ENCODE measurements around the gene TBC1D22B. TPM values are rescaled to one million over a fixed set of nuclear protein-coding genes. Genes with fewer than 3 reads are reported as not detected.
A peak's percentile ranks its signal among the peaks of the same experiment; 100 is the strongest.

Gene TBC1D22B
- total and polyA plus RNA-seq, 9 of the 15 experiments (the other 6 are each of a cell fraction or from before 2014, with no cell fraction given), result 4.8 to 24.2 (median 13.5) TPM

DNA sequence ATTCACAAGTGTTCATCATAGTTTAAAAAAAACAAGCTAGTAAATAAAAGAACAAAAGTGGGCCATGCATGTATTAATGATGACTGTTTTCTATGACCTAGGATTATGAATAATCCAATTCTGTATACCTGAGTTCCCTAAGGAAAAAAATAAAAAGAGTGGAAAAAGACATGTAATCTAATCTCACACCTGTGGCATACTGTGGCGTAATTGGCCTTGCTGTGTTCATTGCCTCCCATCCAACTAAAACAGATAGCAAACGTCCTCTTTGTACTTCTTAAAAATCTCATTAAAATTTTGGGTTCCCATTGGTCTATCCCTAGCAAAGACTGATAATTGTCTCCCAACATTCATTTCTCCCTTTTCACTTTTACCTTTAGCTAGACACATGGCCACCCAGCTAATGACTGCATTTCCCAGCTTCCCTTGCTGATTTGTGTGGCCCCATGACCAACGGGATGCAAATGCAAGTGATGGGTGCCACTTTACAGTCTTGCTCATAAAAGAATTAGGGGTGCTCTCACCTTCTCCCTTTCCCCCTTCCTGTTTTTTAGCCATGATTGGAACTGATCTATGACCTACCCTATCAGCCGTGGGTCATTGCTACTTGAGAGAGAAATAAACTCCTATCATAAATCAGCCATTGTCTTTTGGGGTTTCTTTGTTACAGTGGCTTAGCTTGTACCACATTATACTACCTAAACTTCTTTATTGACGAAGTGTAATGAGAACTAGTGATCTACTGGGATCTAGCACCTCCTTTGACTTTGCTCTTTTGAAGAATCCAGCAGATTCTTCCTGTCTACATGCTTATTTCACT is 32.0 kb upstream of the TBC1D22B start (continued):
- TF ChIP-seq, protein P1, sequence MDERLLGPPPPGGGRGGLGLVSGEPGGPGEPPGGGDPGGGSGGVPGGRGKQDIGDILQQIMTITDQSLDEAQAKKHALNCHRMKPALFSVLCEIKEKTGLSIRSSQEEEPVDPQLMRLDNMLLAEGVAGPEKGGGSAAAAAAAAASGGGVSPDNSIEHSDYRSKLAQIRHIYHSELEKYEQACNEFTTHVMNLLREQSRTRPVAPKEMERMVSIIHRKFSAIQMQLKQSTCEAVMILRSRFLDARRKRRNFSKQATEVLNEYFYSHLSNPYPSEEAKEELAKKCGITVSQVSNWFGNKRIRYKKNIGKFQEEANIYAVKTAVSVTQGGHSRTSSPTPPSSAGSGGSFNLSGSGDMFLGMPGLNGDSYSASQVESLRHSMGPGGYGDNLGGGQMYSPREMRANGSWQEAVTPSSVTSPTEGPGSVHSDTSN (CRISPR knock-in tag; IDR thresholded peaks at IDR 0.05; ENCODE audit: low read depth), result no peak
- TF ChIP-seq, protein P1 (tag; conservative IDR thresholded peaks at IDR 0.05; ENCODE audit: low read depth), result peak; percentile 37
- TF ChIP-seq SPI1 (IDR thresholded peaks at IDR 0.05; ENCODE audit: borderline replicate concordance, low read depth, low read length), result 0 out of 2 replicates have a peak, but pooled peaks have one; percentile 4
- no peak for TF ChIP-seq MTA3 (IDR thresholded peaks at IDR 0.05; ENCODE audit: borderline replicate concordance)
- TF ChIP-seq, protein P2, sequence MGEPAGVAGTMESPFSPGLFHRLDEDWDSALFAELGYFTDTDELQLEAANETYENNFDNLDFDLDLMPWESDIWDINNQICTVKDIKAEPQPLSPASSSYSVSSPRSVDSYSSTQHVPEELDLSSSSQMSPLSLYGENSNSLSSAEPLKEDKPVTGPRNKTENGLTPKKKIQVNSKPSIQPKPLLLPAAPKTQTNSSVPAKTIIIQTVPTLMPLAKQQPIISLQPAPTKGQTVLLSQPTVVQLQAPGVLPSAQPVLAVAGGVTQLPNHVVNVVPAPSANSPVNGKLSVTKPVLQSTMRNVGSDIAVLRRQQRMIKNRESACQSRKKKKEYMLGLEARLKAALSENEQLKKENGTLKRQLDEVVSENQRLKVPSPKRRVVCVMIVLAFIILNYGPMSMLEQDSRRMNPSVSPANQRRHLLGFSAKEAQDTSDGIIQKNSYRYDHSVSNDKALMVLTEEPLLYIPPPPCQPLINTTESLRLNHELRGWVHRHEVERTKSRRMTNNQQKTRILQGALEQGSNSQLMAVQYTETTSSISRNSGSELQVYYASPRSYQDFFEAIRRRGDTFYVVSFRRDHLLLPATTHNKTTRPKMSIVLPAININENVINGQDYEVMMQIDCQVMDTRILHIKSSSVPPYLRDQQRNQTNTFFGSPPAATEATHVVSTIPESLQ (CRISPR knock-in tag; IDR thresholded peaks at IDR 0.05), result no peak
- TF ChIP-seq CHD2 (IDR thresholded peaks at IDR 0.05; ENCODE audit: low read depth, low read length), result no peak
- TF ChIP-seq CEBPB (tag; IDR thresholded peaks at IDR 0.05), result 0 out of 2 replicates have a peak, but pooled peaks have one; percentile 42
- TF ChIP-seq PHB2 (IDR thresholded peaks at IDR 0.05; ENCODE audit: low read depth), result no peak
- no peak for TF ChIP-seq ZNF175 (CRISPR knock-in tag; IDR thresholded peaks at IDR 0.05; ENCODE audit: low read depth)
- no peak for TF ChIP-seq MAFK (IDR thresholded peaks at IDR 0.05; ENCODE audit: low read length)
- no peak for TF ChIP-seq BCOR (IDR thresholded peaks at IDR 0.05)
- TF ChIP-seq SMARCA4 (IDR thresholded peaks at IDR 0.05), result no peak
- TF ChIP-seq TCF3 (CRISPR knock-in tag; IDR thresholded peaks at IDR 0.05), result 0 out of 2 replicates have a peak, but pooled peaks have one; percentile 39
- TF ChIP-seq TAL1 (IDR thresholded peaks at IDR 0.05), result peak; percentile 34; the same call in 1 of the 2 replicates
- no peak for TF ChIP-seq FOXA1 (IDR thresholded peaks at IDR 0.05; ENCODE audit: borderline replicate concordance)
- TF ChIP-seq, protein P3, sequence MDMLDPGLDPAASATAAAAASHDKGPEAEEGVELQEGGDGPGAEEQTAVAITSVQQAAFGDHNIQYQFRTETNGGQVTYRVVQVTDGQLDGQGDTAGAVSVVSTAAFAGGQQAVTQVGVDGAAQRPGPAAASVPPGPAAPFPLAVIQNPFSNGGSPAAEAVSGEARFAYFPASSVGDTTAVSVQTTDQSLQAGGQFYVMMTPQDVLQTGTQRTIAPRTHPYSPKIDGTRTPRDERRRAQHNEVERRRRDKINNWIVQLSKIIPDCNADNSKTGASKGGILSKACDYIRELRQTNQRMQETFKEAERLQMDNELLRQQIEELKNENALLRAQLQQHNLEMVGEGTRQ (CRISPR knock-in tag; IDR thresholded peaks at IDR 0.05), result peak; percentile 35; the same call in 1 of the 2 replicates
- TF ChIP-seq MYC (IDR thresholded peaks at IDR 0.05; ENCODE audit: low read depth, low read length), result no peak
- TF ChIP-seq MYC (CRISPR knock-in tag; IDR thresholded peaks at IDR 0.05; ENCODE audit: borderline replicate concordance, low read depth), result no peak
- no peak for TF ChIP-seq RFX1 (IDR thresholded peaks at IDR 0.05)
- TF ChIP-seq, protein P4, sequence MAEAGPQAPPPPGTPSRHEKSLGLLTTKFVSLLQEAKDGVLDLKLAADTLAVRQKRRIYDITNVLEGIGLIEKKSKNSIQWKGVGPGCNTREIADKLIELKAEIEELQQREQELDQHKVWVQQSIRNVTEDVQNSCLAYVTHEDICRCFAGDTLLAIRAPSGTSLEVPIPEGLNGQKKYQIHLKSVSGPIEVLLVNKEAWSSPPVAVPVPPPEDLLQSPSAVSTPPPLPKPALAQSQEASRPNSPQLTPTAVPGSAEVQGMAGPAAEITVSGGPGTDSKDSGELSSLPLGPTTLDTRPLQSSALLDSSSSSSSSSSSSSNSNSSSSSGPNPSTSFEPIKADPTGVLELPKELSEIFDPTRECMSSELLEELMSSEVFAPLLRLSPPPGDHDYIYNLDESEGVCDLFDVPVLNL (CRISPR knock-in tag; IDR thresholded peaks at IDR 0.05; ENCODE audit: low read depth), result no peak
- TF ChIP-seq SRSF3 (IDR thresholded peaks at IDR 0.05; ENCODE audit: insufficient read depth, low read length), result no peak
- no peak for TF ChIP-seq CCNT2 (IDR thresholded peaks at IDR 0.05; ENCODE audit: borderline replicate concordance, extremely low read depth, insufficient read length, low read depth, low read length)
- no peak for TF ChIP-seq SMARCC2 (IDR thresholded peaks at IDR 0.05; ENCODE audit: low read depth)
